HCT116 (cell line): ENCODE results near the gene ECM1.

Experiments
- CBX3 ChIP-seq: IDR thresholded peaks from 2 replicates; pipeline ENCODE4 v1.6.1; 2012; ENCODE audit warnings: low read depth
- CTCF ChIP-seq, 3 experiments: fragments of 200-600 bp in 1 of 3; sonication (generic) in 1 of 3; IDR thresholded peaks in 2 of 3; conservative IDR thresholded peaks in 1 of 3; 2 replicates each; pipeline ENCODE4 v1.5.1; 2012 to 2017; ENCODE audit warnings: low read depth in 2 of 3, low read length in 2 of 3, antibody characterized with exemption in 1 of 3, borderline replicate concordance in 1 of 3, control low read depth in 1 of 3, mild to moderate bottlenecking in 1 of 3, mixed read lengths in 1 of 3, mixed run types in 1 of 3, moderate library complexity in 1 of 3; ENCODE audit not compliant: insufficient read depth in 1 of 3
- EZH2 ChIP-seq: fragments of 200-600 bp; sonication (generic); IDR thresholded peaks from 2 replicates; pipeline ENCODE4 v1.6.1; 2017; ENCODE audit warnings: antibody characterized with exemption, mixed run types
- EZH2phosphoT487 ChIP-seq: fragments of 200-600 bp; IDR thresholded peaks from 2 replicates; pipeline ENCODE4 v1.6.1; 2018; ENCODE audit warnings: antibody characterized with exemption, borderline replicate concordance
- FOSL1 ChIP-seq: IDR thresholded peaks from 2 replicates; pipeline ENCODE4 v1.6.1; 2012; ENCODE audit warnings: low read depth
- JUND ChIP-seq: IDR thresholded peaks from 2 replicates; pipeline ENCODE4 v1.6.1; 2012
- MAX ChIP-seq: IDR thresholded peaks from 2 replicates; pipeline ENCODE4 v1.6.1; 2012
- TCF7L2 ChIP-seq: IDR thresholded peaks from 2 replicates; pipeline ENCODE4 v1.7.0; 2011; ENCODE audit warnings: borderline replicate concordance, inconsistent platforms; ENCODE audit not compliant: insufficient read depth, insufficient read length; ENCODE audit errors: extremely low read depth
- YY1 ChIP-seq: IDR thresholded peaks from 2 replicates; pipeline ENCODE4 v1.6.1; 2011; ENCODE audit warnings: low read length, low read depth, moderate library complexity, mild to moderate bottlenecking; ENCODE audit not compliant: insufficient replicate concordance; ENCODE audit errors: extremely low read depth
- ZFX ChIP-seq: fragments of 450-650 bp; IDR thresholded peaks from 2 replicates; pipeline ENCODE4 v1.6.1; 2017

GRCh38 chr1:150498342-150498741 is 9.6 kb upstream of the ECM1 start:
- TF ChIP-seq TCF7L2 (no peak), EZH2 (no peak), CBX3 (no peak), CTCF (IDR thresholded peaks at IDR 0.05 in 2 of 3, conservative IDR thresholded peaks at IDR 0.05 in 1 of 3; ENCODE audit: borderline replicate concordance in 1 of 3, insufficient read depth in 1 of 3, low read depth in 2 of 3, low read length in 2 of 3) (no peak), ZFX (no peak), FOSL1 (no peak), JUND (no peak), MAX (no peak), YY1 (no peak), EZH2phosphoT487 (no peak)
